Psoas muscle (tissue), 8 donors: ENCODE measurements around the gene LMBR1. TPM values are rescaled to one million over a fixed set of nuclear protein-coding genes. Genes with fewer than 3 reads are reported as not detected.

Source experiments
- ATAC-seq, 4 donors: fragments of 200-7000 bp; cut with Tn5 transposase; one replicate each; pipeline ENCODE4 v1.9.1; 2020; ENCODE audit warnings: moderate library complexity in 3 of 4, mild to moderate bottlenecking in 2 of 4
- DNase-seq, 2 donors: peaks; one replicate each; pipeline ENCODE4 v3.0.0-alpha.2; 2020
- H3K27ac ChIP-seq: fragments of 200-600 bp; one replicate; pipeline ENCODE4 v1.8.0; 2022
- H3K27me3 ChIP-seq, 3 donors: fragments of 200-600 bp in 1 of 3; one replicate each; pipeline versions ENCODE4 v1.6.1 to v1.8.0; 2013 to 2022; ENCODE audit warnings: low read length in 2 of 3, mild to moderate bottlenecking in 2 of 3, moderate library complexity in 1 of 3; ENCODE audit not compliant: insufficient read depth in 3 of 3
- H3K36me3 ChIP-seq, 2 donors: fragments of 200-600 bp in 1 of 2; one replicate each; pipeline versions ENCODE4 v1.6.1 to v1.8.0; 2013 to 2022; ENCODE audit warnings: low read depth in 1 of 2, mild to moderate bottlenecking in 1 of 2, moderate library complexity in 1 of 2; ENCODE audit not compliant: insufficient read depth in 1 of 2
- H3K4me1 ChIP-seq: fragments of 200-600 bp; one replicate; pipeline ENCODE4 v1.8.0; 2022
- H3K4me3 ChIP-seq: fragments of 200-600 bp; one replicate; pipeline ENCODE4 v1.8.0; 2022; ENCODE audit warnings: mild to moderate bottlenecking
- H3K9me3 ChIP-seq: fragments of 200-600 bp; one replicate; pipeline ENCODE4 v1.8.0; 2022
- CTCF ChIP-seq: fragments of 200-600 bp; IDR thresholded peaks from one replicate; pipeline ENCODE4 v1.8.0; 2022; ENCODE audit warnings: antibody characterized with exemption
- WGBS, 3 donors: extraction: QIAGEN DNeasy Blood & Tissue Kit; methylation state at CpG; one replicate each; pipeline versions ENCODE4 v1.1.6 to v1.1.7; 2013; 5-methylcytosine and 5-hydroxymethylcytosine counted together
- intact Hi-C, 2 donors: fragments of 100-400 bp; cut with DNase I; formaldehyde crosslinking; loops; one replicate each; pipeline versions ENCODE4 v1.11.0 to v1.14.2; 2022
- polyA plus RNA-seq, 3 donors: library from polyadenylated mRNA; stranded (reverse); fragments of 200-250 nt; gene quantifications; one replicate each; pipeline ENCODE4 v1.2.3, GENCODE V29; 2013
- total RNA-seq, 4 donors: library from RNA; stranded (reverse); fragmentation: NEBNext Ultra II Directional in 2 of 4; extraction: Animal tissue kit (Norgen Biotek cat#: 25700) in 2 of 4; gene quantifications; one replicate each; pipeline versions ENCODE4 v1.2.1 to v1.2.4, GENCODE V29; 2021 to 2023
- donor health status: healthy with polysubstance abuse.
- donor health status: DM: no; HTN: no; CAD: no; lungs with moderate emphysema.
- donor health status: Bipolar disorder and iron deficiency.
- donor health status: healthy.
- donor health status: DM: yes; HTN: yes; CAD: no.
- donor health status: DM: no; HTN: no; CAD: no.
- donor health status: DM: no; HTN: no; CAD: no.
- donor health status: DM: yes; HTN: yes; CAD: no.

The LMBR1 gene
- total and polyA plus RNA-seq, 7 donors = 6.4 to 33.3 (median 21.7) TPM

- Histone ChIP-seq H3K4me1 (no peaks in the 10 kb centered on the region), H3K9me3 (no peaks in the 10 kb centered on the region), H3K27me3 (peaks cover 0 to 19% (median 2%) of the 10 kb centered on the region in 3 donors), H3K36me3 (no peaks in the 10 kb centered on the region), H3K4me3 (no peak overlapping the region), H3K27ac (no peak overlapping the region)
- ATAC-seq (no peak), DNase-seq (no peak)
- intact Hi-C loops = no loop called here
- WGBS, 3 donors = 50 to 53% (median 52%) methylated on average over 11 of the region's 11 CpGs
- TF ChIP-seq CTCF = no peak
Measured at GRCh38 chr7:156659961-156660360, 233.0 kb downstream of the LMBR1 start.

- no peaks in the 10 kb centered on the region for H3K36me3 ChIP-seq
- H3K4me1 ChIP-seq = no peaks in the 10 kb centered on the region
- no peak overlapping the region for H3K4me3 ChIP-seq
- no peak overlapping the region for H3K27ac ChIP-seq
- intact Hi-C loops = no loop called here
- H3K27me3 ChIP-seq = peaks cover 0 to 22% (median 2%) of the 10 kb centered on the region in 3 donors
- ATAC-seq (no peak), DNase-seq (no peak)
- no peak for TF ChIP-seq CTCF
- H3K9me3 ChIP-seq = no peaks in the 10 kb centered on the region
- WGBS, 3 donors = 84 to 89% (median 85%) methylated on average over 6 of the region's 6 CpGs
Measured at GRCh38 chr7:156659203-156659602, 233.8 kb downstream of the LMBR1 start.

GRCh38 chr7:156657681-156658080 is 235.3 kb downstream of the LMBR1 start:
- DNase-seq (no peak), ATAC-seq (no peak)
- no peaks in the 10 kb centered on the region for H3K4me1 ChIP-seq
- no peak overlapping the region for H3K4me3 ChIP-seq
- peaks cover 0 to 31% (median 4%) of the 10 kb centered on the region in 3 donors for H3K27me3 ChIP-seq
- H3K9me3 ChIP-seq = no peaks in the 10 kb centered on the region
- H3K27ac ChIP-seq = no peak overlapping the region
- H3K36me3 ChIP-seq = no peaks in the 10 kb centered on the region
- intact Hi-C loops = no loop called here
- 86 to 93% (median 90%) methylated on average over 4 of the region's 4 CpGs for WGBS, 3 donors
- no peak for TF ChIP-seq CTCF

GRCh38 chr7:156656598-156656997 is 236.4 kb downstream of the LMBR1 start:
- no peak for TF ChIP-seq CTCF
- no peaks in the 10 kb centered on the region for H3K9me3 ChIP-seq
- no peaks in the 10 kb centered on the region for H3K36me3 ChIP-seq
- no peak overlapping the region for H3K4me3 ChIP-seq
- intact Hi-C loops = no loop called here
- no peaks in the 10 kb centered on the region for H3K4me1 ChIP-seq
- H3K27ac ChIP-seq = no peak overlapping the region
- 48 to 58% (median 54%) methylated on average over 7 of the region's 7 CpGs for WGBS, 3 donors
- ATAC-seq = no peak
- H3K27me3 ChIP-seq = peaks cover 0 to 42% (median 4%) of the 10 kb centered on the region in 3 donors
- DNase-seq = no peak

DNA sequence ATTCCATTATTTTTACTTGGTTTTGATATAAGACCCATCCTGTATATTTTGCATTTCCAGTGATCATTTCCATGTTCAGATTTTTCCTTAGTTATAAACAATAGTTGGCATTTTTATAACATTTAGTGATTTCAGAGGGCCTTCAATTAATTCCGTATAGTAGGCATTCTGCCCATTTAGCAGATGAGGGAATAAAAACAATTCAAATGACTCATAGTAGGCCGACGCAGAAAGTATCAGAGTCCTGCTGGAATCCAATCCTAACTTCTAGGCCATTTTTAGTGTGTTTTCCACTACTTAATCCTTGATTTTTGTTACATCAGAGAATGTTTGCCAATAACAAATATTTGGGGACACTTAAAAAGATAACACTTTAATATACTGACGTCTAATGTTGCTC is 237.0 kb downstream of the LMBR1 start:
- 75 to 78% (median 76%) methylated on average over 4 of the region's 4 CpGs for WGBS, 3 donors
- H3K4me1 ChIP-seq = no peaks in the 10 kb centered on the region
- TF ChIP-seq CTCF = no peak
- no peak for DNase-seq
- H3K36me3 ChIP-seq = no peaks in the 10 kb centered on the region
- H3K27ac ChIP-seq = no peak overlapping the region
- no peak overlapping the region for H3K4me3 ChIP-seq
- peaks cover 0 to 43% (median 4%) of the 10 kb centered on the region in 3 donors for H3K27me3 ChIP-seq
- ATAC-seq = no peak
- H3K9me3 ChIP-seq = no peaks in the 10 kb centered on the region
- intact Hi-C loops = no loop called here
